HCT116 (cell line): ENCODE data around the gene TNNI2.

ENCODE experiments used
- CBX3 ChIP-seq: IDR thresholded peaks from 2 replicates; pipeline ENCODE4 v1.6.1; 2012; ENCODE audit warnings: low read depth
- EZH2phosphoT487 ChIP-seq: fragments of 200-600 bp; IDR thresholded peaks from 2 replicates; pipeline ENCODE4 v1.6.1; 2018; ENCODE audit warnings: antibody characterized with exemption, borderline replicate concordance
- POLR2A ChIP-seq: IDR thresholded peaks from 2 replicates; pipeline ENCODE4 v1.7.0; 2011; ENCODE audit warnings: borderline replicate concordance; ENCODE audit not compliant: insufficient read depth, insufficient read length; ENCODE audit errors: extremely low read depth
- SIN3A ChIP-seq: IDR thresholded peaks from 2 replicates; pipeline ENCODE4 v1.6.1; 2012; ENCODE audit warnings: low read depth
- TF ChIP-seq, protein P1 (sequence below), 3 experiments: fragments of 200-600 bp in 1 of 3; sonication (generic) in 1 of 3; IDR thresholded peaks in 2 of 3; conservative IDR thresholded peaks in 1 of 3; 2 replicates each; pipeline ENCODE4 v1.5.1; 2012 to 2017; ENCODE audit warnings: low read depth in 2 of 3, low read length in 2 of 3, antibody characterized with exemption in 1 of 3, borderline replicate concordance in 1 of 3, control low read depth in 1 of 3, mild to moderate bottlenecking in 1 of 3, mixed read lengths in 1 of 3, mixed run types in 1 of 3, moderate library complexity in 1 of 3; ENCODE audit not compliant: insufficient read depth in 1 of 3

DNA sequence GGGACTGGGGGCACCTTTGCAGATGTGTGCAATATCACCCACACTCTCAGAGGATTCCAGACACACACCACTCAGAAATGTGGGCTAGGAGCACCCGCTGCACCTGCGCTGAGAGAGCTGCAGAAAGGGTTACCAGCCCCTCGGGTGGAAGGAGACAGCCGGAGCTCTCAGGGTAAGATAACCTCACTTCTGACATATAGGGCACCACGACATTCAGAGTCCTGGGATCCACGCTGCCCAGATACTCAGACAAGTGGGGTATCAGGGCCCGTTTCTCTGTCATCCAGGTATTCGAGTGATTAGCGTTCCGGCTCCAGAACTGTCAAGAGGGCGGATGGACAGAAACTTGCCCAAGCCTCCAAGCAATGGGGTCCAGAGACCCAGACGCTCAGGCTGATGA is 10.2 kb upstream of the TNNI2 start:
- TF ChIP-seq POLR2A (no peak), EZH2phosphoT487 (no peak), SIN3A (no peak), CBX3 (no peak)
- TF ChIP-seq, protein P1, sequence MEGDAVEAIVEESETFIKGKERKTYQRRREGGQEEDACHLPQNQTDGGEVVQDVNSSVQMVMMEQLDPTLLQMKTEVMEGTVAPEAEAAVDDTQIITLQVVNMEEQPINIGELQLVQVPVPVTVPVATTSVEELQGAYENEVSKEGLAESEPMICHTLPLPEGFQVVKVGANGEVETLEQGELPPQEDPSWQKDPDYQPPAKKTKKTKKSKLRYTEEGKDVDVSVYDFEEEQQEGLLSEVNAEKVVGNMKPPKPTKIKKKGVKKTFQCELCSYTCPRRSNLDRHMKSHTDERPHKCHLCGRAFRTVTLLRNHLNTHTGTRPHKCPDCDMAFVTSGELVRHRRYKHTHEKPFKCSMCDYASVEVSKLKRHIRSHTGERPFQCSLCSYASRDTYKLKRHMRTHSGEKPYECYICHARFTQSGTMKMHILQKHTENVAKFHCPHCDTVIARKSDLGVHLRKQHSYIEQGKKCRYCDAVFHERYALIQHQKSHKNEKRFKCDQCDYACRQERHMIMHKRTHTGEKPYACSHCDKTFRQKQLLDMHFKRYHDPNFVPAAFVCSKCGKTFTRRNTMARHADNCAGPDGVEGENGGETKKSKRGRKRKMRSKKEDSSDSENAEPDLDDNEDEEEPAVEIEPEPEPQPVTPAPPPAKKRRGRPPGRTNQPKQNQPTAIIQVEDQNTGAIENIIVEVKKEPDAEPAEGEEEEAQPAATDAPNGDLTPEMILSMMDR (IDR thresholded peaks at IDR 0.05 in 2 of 3, conservative IDR thresholded peaks at IDR 0.05 in 1 of 3; ENCODE audit: borderline replicate concordance in 1 of 3, insufficient read depth in 1 of 3, low read depth in 2 of 3, low read length in 2 of 3): no peak
